ENCODE data around the gene CHST9.

GRCh38 chr18:26862084-26862483 lies 323.0 kb downstream of the CHST9 start:
- no peak for TF ChIP-seq POLR2A (IDR thresholded peaks at IDR 0.05)
- TF ChIP-seq CTCF (IDR thresholded peaks at IDR 0.05), result no peak

Measured in adrenal gland (tissue), 5 donors.